HepG2 (cell line): ENCODE data around the gene NACAD.

ENCODE experiments used
- CTCF ChIP-seq: sonication (generic); formaldehyde crosslinking; IDR thresholded peaks from 2 replicates; pipeline ENCODE4 v1.5.0; 2020; ENCODE audit warnings: mild to moderate bottlenecking, missing genetic modification reagents, moderate library complexity
- MAFK ChIP-seq, 2 experiments: IDR thresholded peaks in 1 of 2; conservative IDR thresholded peaks in 1 of 2; 2 replicates each; pipeline ENCODE4 v1.6.1; 2011; ENCODE audit warnings: improper control_type of control experiment in 2 of 2, low read length in 2 of 2

- TF ChIP-seq CTCF (CRISPR knock-in tag) (no peak), MAFK (conservative IDR thresholded peaks at IDR 0.05 in 1 of 2, IDR thresholded peaks at IDR 0.05 in 1 of 2; ENCODE audit: low read length in 2 of 2) (no peak)
Measured at GRCh38 chr7:45132708-45133320, 44.0 kb upstream of the NACAD start.
